GM12878 (cell line): ENCODE data around the gene TSTD2.

Experiments used
- BRCA1 ChIP-seq: IDR thresholded peaks from 2 replicates; pipeline ENCODE4 v1.6.1; 2011; ENCODE audit warnings: low read depth, low read length, improper control_type of control experiment
- CBX3 ChIP-seq: fragments of 200-600 bp; sonication (generic); IDR thresholded peaks from 2 replicates; pipeline ENCODE4 v1.6.1; 2016; ENCODE audit warnings: low read depth, borderline replicate concordance
- CHD1 ChIP-seq: IDR thresholded peaks from 2 replicates; pipeline ENCODE4 v1.6.1; 2012; ENCODE audit warnings: low read depth, low read length, improper control_type of control experiment
- CTCF ChIP-seq, 3 experiments: IDR thresholded peaks in 2 of 3; conservative IDR thresholded peaks in 1 of 3; 2 replicates each; pipeline ENCODE4 v1.5.1; 2011; ENCODE audit warnings: low read depth in 3 of 3, low read length in 3 of 3, mild to moderate bottlenecking in 3 of 3, control low read depth in 2 of 3, moderate library complexity in 2 of 3, inconsistent platforms in 1 of 3, mixed read lengths in 1 of 3; ENCODE audit not compliant: control insufficient read depth in 2 of 3, insufficient read depth in 1 of 3; ENCODE audit errors: extremely low read depth in 1 of 3
- EP300 ChIP-seq, 2 experiments: fragments of 150-350 bp in 1 of 2; IDR thresholded peaks; 2 replicates each; pipeline ENCODE4 v1.6.1; 2011 to 2012; ENCODE audit warnings: low read depth in 2 of 2, low read length in 2 of 2, borderline replicate concordance in 1 of 2, improper control_type of control experiment in 1 of 2, inconsistent platforms in 1 of 2; ENCODE audit not compliant: control insufficient read depth in 1 of 2
- KDM1A ChIP-seq: fragments of 200-600 bp; sonication (generic); IDR thresholded peaks from 2 replicates; pipeline ENCODE4 v1.6.1; 2016; ENCODE audit warnings: borderline replicate concordance
- POLR2A ChIP-seq: IDR thresholded peaks from 2 replicates; pipeline ENCODE4 v1.6.1; 2011; ENCODE audit warnings: low read depth, mild to moderate bottlenecking, low read length
- RAD21 ChIP-seq: IDR thresholded peaks from 2 replicates; pipeline ENCODE4 v1.6.1; 2011; ENCODE audit warnings: mild to moderate bottlenecking, low read depth, low read length, moderate library complexity; ENCODE audit not compliant: insufficient read depth
- SIN3A ChIP-seq: IDR thresholded peaks from 2 replicates; pipeline ENCODE4 v1.6.1; 2012; ENCODE audit warnings: low read depth, low read length, improper control_type of control experiment
- SREBF2 ChIP-seq: IDR thresholded peaks from 2 replicates; pipeline ENCODE4 v1.6.1; 2012; ENCODE audit warnings: mild to moderate bottlenecking, low read length
- TAF1 ChIP-seq: IDR thresholded peaks from 2 replicates; pipeline ENCODE4 v1.6.1; 2011; ENCODE audit warnings: mild to moderate bottlenecking, low read depth, low read length, borderline replicate concordance
- TCF12 ChIP-seq: IDR thresholded peaks from 2 replicates; pipeline ENCODE4 v1.6.1; 2011; ENCODE audit warnings: low read depth, mild to moderate bottlenecking, low read length
- USF2 ChIP-seq: IDR thresholded peaks from 2 replicates; pipeline ENCODE4 v1.6.1; 2011; ENCODE audit warnings: low read depth, low read length, improper control_type of control experiment, borderline replicate concordance
- ZBTB4 ChIP-seq: fragments of 450-650 bp; formaldehyde crosslinking; IDR thresholded peaks from 2 replicates; pipeline ENCODE4 v1.4.0; 2022; ENCODE audit warnings: mild to moderate bottlenecking, moderate library complexity

DNA sequence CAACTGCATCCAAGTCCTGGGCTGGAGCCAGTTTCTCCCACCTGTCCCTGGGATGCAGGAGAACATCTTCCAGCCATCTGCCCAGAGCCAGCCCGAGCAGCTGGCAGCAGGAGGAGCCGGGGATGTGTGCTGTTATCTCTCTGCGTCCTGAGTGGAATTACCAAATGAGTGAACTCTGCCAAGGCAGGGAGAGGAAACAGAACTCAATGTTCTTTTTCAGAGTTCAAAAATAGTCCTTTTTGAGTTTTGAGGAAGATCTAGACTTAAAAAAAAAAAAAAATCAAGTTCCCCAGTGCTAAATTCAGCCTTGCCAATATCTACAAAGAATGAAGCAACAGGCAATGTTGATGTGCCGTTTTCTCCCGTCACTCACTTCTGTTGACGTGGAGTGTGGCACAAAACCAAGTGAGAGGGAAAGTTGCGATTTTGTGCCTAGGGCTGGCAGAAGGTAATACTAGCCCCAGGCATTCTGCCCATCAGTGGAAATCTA lies 75.5 kb downstream of the TSTD2 start:
- no peak for TF ChIP-seq RAD21
- no peak for TF ChIP-seq BRCA1
- no peak for TF ChIP-seq ZBTB4
- TF ChIP-seq KDM1A, result no peak
- TF ChIP-seq TAF1, result no peak
- no peak for TF ChIP-seq USF2
- no peak for TF ChIP-seq CTCF (IDR thresholded peaks at IDR 0.05 in 2 of 3, conservative IDR thresholded peaks at IDR 0.05 in 1 of 3; ENCODE audit: control insufficient read depth in 2 of 3, extremely low read depth in 1 of 3, insufficient read depth in 1 of 3, low read depth in 3 of 3, low read length in 3 of 3)
- TF ChIP-seq CHD1, result no peak
- TF ChIP-seq SIN3A, result no peak
- no peak for TF ChIP-seq CBX3
- no peak for TF ChIP-seq SREBF2
- no peak for TF ChIP-seq EP300 (IDR thresholded peaks at IDR 0.05; ENCODE audit: borderline replicate concordance in 1 of 2, control insufficient read depth in 1 of 2, low read depth in 2 of 2, low read length in 2 of 2)
- TF ChIP-seq TCF12, result no peak
- TF ChIP-seq POLR2A, result no peak
